ENCODE measurements around the gene AFF2. TPM values are rescaled to one million over a fixed set of nuclear protein-coding genes. Genes with fewer than 3 reads are reported as not detected.
A peak's percentile ranks its signal among the peaks of the same experiment; 100 is the strongest.

The AFF2 gene
- total and polyA plus RNA-seq, 2 donors (not counting 3 experiments of a cell fraction or from before 2014, with no cell fraction given), result 0.03 to 0.07 TPM

DNA sequence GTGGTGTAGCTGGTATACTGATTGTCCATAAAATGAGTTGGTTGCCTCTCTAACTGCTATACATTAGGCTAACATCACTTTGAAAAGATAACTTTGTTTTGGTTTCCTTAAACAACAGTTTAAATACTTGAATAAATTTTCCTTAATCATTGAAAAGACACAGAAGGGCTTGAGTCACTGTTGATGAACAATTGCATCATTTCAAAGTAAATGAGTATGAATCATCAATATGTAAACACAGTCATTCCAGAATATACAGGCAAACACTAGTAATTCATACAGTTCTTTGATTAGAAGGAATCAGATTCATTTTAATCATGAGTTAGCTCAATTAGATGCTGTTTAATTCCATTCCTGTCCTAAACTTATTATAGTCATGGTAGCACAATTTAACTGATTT lies 160.6 kb downstream of the AFF2 start:
- H3K79me2 ChIP-seq (ENCODE audit: control insufficient read depth, insufficient read depth, low read length), result no peaks in the 10 kb centered on the region
- FAIRE-seq, result no peak
- no peaks in the 10 kb centered on the region for H3K36me3 ChIP-seq (ENCODE audit: control insufficient read depth in 2 of 2, extremely low read depth in 1 of 2, insufficient read depth in 2 of 2, low read length in 2 of 2)
- H3K27ac ChIP-seq (ENCODE audit: insufficient read depth, low read depth, low read length), result no peak overlapping the region
- H3K4me1 ChIP-seq (ENCODE audit: control insufficient read depth, extremely low read depth, insufficient read depth, low read length), result no peaks in the 10 kb centered on the region
- POLR2A ChIA-PET, result no interaction called here
- H2AFZ ChIP-seq (ENCODE audit: low read depth, low read length), result no peak overlapping the region
- CTCF ChIA-PET, result no interaction called here
- H3K9me1 ChIP-seq (replicated peaks; ENCODE audit: control insufficient read depth, extremely low read depth, insufficient read depth, low read length), result no peaks in the 10 kb centered on the region
- no peak for DNase-seq (ENCODE audit: low read depth, low spot score)
- H3K27me3 ChIP-seq (ENCODE audit: control insufficient read depth in 2 of 2, insufficient read depth in 2 of 2, low read length in 2 of 2), result no peaks in the 10 kb centered on the region
- TF ChIP-seq FOS (IDR thresholded peaks at IDR 0.05; ENCODE audit: borderline replicate concordance, insufficient read depth, low read length), result peak; percentile 10
- TF ChIP-seq, protein P1, sequence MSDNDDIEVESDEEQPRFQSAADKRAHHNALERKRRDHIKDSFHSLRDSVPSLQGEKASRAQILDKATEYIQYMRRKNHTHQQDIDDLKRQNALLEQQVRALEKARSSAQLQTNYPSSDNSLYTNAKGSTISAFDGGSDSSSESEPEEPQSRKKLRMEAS (IDR thresholded peaks at IDR 0.05; ENCODE audit: insufficient read depth, insufficient read length), result no peak
- intact Hi-C loops (cut with micrococcal nuclease) (no loop called here), dilution Hi-C loops (cut with MboI; ENCODE audit: extremely low pct_ligation_motif_present, low sequenced_read_pairs) (no loop called here)
- no peaks in the 10 kb centered on the region for H3K9me3 ChIP-seq (replicated peaks; ENCODE audit: control insufficient read depth, insufficient read depth, low read length)
- no peak overlapping the region for H3K4me3 ChIP-seq (replicated peaks in 1 of 3; ENCODE audit: insufficient read depth in 1 of 3, low read depth in 1 of 3, low read length in 3 of 3)
- no TSS peak for BruUV-seq (replicated peaks)
- no peak overlapping the region for H3K9ac ChIP-seq (replicated peaks; ENCODE audit: extremely low read depth, insufficient read depth, low read length)
- no peak overlapping the region for H3K4me2 ChIP-seq (ENCODE audit: insufficient read depth, low read length)
- H4K20me1 ChIP-seq (replicated peaks; ENCODE audit: control insufficient read depth, extremely low read depth, insufficient read depth, low read length), result no peaks in the 10 kb centered on the region

DNA sequence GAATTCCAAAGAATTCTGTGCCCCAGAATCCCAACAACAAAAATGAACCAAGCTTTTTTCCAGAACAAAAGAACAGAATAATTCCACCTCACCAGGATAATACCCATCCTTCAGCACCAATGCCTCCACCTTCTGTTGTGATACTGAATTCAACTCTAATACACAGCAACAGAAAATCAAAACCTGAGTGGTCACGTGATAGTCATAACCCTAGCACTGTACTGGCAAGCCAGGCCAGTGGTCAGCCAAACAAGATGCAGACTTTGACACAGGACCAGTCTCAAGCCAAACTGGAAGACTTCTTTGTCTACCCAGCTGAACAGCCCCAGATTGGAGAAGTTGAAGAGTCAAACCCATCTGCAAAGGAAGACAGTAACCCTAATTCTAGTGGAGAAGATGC lies 161.6 kb downstream of the AFF2 start:
- ChIA-PET CTCF (no interaction called here), POLR2A (no interaction called here)
- no peaks in the 10 kb centered on the region for H3K4me1 ChIP-seq (ENCODE audit: control insufficient read depth, extremely low read depth, insufficient read depth, low read length)
- H3K4me2 ChIP-seq (ENCODE audit: insufficient read depth, low read length), result no peak overlapping the region
- H2AFZ ChIP-seq (ENCODE audit: low read depth, low read length), result no peak overlapping the region
- DNase-seq (ENCODE audit: low read depth, low spot score) (no peak), FAIRE-seq (no peak)
- dilution Hi-C loops (cut with MboI; ENCODE audit: extremely low pct_ligation_motif_present, low sequenced_read_pairs), result no loop called here
- H3K4me3 ChIP-seq (replicated peaks in 1 of 3; ENCODE audit: insufficient read depth in 1 of 3, low read depth in 1 of 3, low read length in 3 of 3), result no peak overlapping the region
- H3K9me3 ChIP-seq (replicated peaks; ENCODE audit: control insufficient read depth, insufficient read depth, low read length), result no peaks in the 10 kb centered on the region
- no peaks in the 10 kb centered on the region for H3K36me3 ChIP-seq (ENCODE audit: control insufficient read depth in 2 of 2, extremely low read depth in 1 of 2, insufficient read depth in 2 of 2, low read length in 2 of 2)
- H3K79me2 ChIP-seq (ENCODE audit: control insufficient read depth, insufficient read depth, low read length), result no peaks in the 10 kb centered on the region
- H3K27ac ChIP-seq (ENCODE audit: insufficient read depth, low read depth, low read length), result no peak overlapping the region
- H3K9me1 ChIP-seq (replicated peaks; ENCODE audit: control insufficient read depth, extremely low read depth, insufficient read depth, low read length), result no peaks in the 10 kb centered on the region
- BruUV-seq (replicated peaks), result no TSS peak
- no peaks in the 10 kb centered on the region for H4K20me1 ChIP-seq (replicated peaks; ENCODE audit: control insufficient read depth, extremely low read depth, insufficient read depth, low read length)
- intact Hi-C loops (cut with micrococcal nuclease), result no loop called here
- TF ChIP-seq JUN (IDR thresholded peaks at IDR 0.05; ENCODE audit: borderline replicate concordance, insufficient read depth, insufficient read length, low read depth) (no peak), POLR2A (IDR thresholded peaks at IDR 0.05; ENCODE audit: low read depth, low read length) (no peak), POLR2AphosphoS5 (IDR thresholded peaks at IDR 0.05; ENCODE audit: insufficient read depth, low read depth, low read length) (no peak), EZH2 (IDR thresholded peaks at IDR 0.05; ENCODE audit: borderline replicate concordance, low read depth, low read length, severe bottlenecking) (no peak), FOS (IDR thresholded peaks at IDR 0.05; ENCODE audit: borderline replicate concordance, insufficient read depth, low read length) (no peak), MYC (IDR thresholded peaks at IDR 0.05; ENCODE audit: low read depth, low read length) (no peak), GATA2 (IDR thresholded peaks at IDR 0.05; ENCODE audit: insufficient read depth, insufficient read length, low read depth, low read length) (no peak)
- TF ChIP-seq, protein P1 (IDR thresholded peaks at IDR 0.05; ENCODE audit: insufficient read depth, insufficient read length), result no peak
- TF ChIP-seq, protein P2, sequence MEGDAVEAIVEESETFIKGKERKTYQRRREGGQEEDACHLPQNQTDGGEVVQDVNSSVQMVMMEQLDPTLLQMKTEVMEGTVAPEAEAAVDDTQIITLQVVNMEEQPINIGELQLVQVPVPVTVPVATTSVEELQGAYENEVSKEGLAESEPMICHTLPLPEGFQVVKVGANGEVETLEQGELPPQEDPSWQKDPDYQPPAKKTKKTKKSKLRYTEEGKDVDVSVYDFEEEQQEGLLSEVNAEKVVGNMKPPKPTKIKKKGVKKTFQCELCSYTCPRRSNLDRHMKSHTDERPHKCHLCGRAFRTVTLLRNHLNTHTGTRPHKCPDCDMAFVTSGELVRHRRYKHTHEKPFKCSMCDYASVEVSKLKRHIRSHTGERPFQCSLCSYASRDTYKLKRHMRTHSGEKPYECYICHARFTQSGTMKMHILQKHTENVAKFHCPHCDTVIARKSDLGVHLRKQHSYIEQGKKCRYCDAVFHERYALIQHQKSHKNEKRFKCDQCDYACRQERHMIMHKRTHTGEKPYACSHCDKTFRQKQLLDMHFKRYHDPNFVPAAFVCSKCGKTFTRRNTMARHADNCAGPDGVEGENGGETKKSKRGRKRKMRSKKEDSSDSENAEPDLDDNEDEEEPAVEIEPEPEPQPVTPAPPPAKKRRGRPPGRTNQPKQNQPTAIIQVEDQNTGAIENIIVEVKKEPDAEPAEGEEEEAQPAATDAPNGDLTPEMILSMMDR (IDR thresholded peaks at IDR 0.05; ENCODE audit: extremely low read depth in 1 of 2, insufficient read depth in 1 of 2, low read depth in 1 of 2, low read length in 2 of 2), result no peak
- no peaks in the 10 kb centered on the region for H3K27me3 ChIP-seq (ENCODE audit: control insufficient read depth in 2 of 2, insufficient read depth in 2 of 2, low read length in 2 of 2)
- H3K9ac ChIP-seq (replicated peaks; ENCODE audit: extremely low read depth, insufficient read depth, low read length), result no peak overlapping the region

All from endothelial cell of umbilical vein (primary cell).